CD4-positive, alpha-beta memory T cell (primary cell): Measurements from ENCODE around the gene RHBDL3. TPM values are rescaled to one million over a fixed set of nuclear protein-coding genes. Genes with fewer than 3 reads are reported as not detected.

ENCODE experiments used
- CTCF ChIA-PET: fragments of 350-600 bp; sonication (Branson Sonifier 250); formaldehyde crosslinking; loops from one replicate; lab custom pipeline; 2021; ENCODE audit warnings: inconsistent platforms; ENCODE audit not compliant: partially characterized antibody; lab: Charles Lee
- POLR2A ChIA-PET: fragments of 350-600 bp; sonication (Branson Sonifier 250); formaldehyde crosslinking; loops from one replicate; lab custom pipeline; 2021; ENCODE audit not compliant: partially characterized antibody; lab: Charles Lee
- DNase-seq, 5 donors: peaks; one replicate each; pipeline versions ENCODE4 v3.0.0 to v3.0.0-alpha.2; 2020 to 2022; ENCODE audit warnings: mixed read lengths in 1 of 5
- H3K27ac ChIP-seq: one replicate; pipeline ENCODE4 v1.7.0; 2013; ENCODE audit warnings: low read depth, low read length
- H3K27me3 ChIP-seq: 2 replicates; pipeline ENCODE4 v1.7.0; 2013; ENCODE audit warnings: mild to moderate bottlenecking, low read length, moderate library complexity; ENCODE audit not compliant: insufficient read depth
- H3K36me3 ChIP-seq: 2 replicates; pipeline ENCODE4 v1.7.0; 2013; ENCODE audit warnings: mild to moderate bottlenecking, low read length, moderate library complexity; ENCODE audit not compliant: insufficient read depth
- H3K4me1 ChIP-seq: 2 replicates; pipeline ENCODE4 v1.7.0; 2013; ENCODE audit warnings: mild to moderate bottlenecking, low read length, moderate library complexity; ENCODE audit not compliant: insufficient read depth
- H3K4me3 ChIP-seq, 2 donors: one replicate each; pipeline ENCODE4 v1.7.0; 2013; ENCODE audit warnings: low read length in 2 of 2, mild to moderate bottlenecking in 1 of 2
- H3K9me3 ChIP-seq, 2 donors: one replicate each; pipeline ENCODE4 v1.7.0; 2013; ENCODE audit warnings: low read length in 2 of 2, control low read depth in 1 of 2; ENCODE audit not compliant: control insufficient read depth in 1 of 2
- H3K27ac Mint-ChIP-seq, 7 donors: one replicate each; pipeline ENCODE4 v1.8.0; 2020 to 2021; ENCODE audit warnings: mixed read lengths in 7 of 7, mild to moderate bottlenecking in 6 of 7, inconsistent platforms in 3 of 7, moderate library complexity in 3 of 7
- H3K27me3 Mint-ChIP-seq, 2 donors: one replicate each; pipeline ENCODE4 v1.8.0; 2020 to 2021; ENCODE audit warnings: mixed read lengths in 2 of 2
- H3K36me3 Mint-ChIP-seq, 2 donors: one replicate each; pipeline ENCODE4 v1.8.0; 2020 to 2021; ENCODE audit warnings: mixed read lengths in 2 of 2, inconsistent platforms in 1 of 2, mild to moderate bottlenecking in 1 of 2
- H3K4me1 Mint-ChIP-seq, 4 donors: one replicate each; pipeline ENCODE4 v1.8.0; 2020 to 2021; ENCODE audit warnings: mixed read lengths in 4 of 4, mild to moderate bottlenecking in 1 of 4
- H3K4me3 Mint-ChIP-seq, 8 donors: one replicate each; pipeline ENCODE4 v1.8.0; 2020 to 2021; ENCODE audit warnings: mixed read lengths in 8 of 8, mild to moderate bottlenecking in 7 of 8, moderate library complexity in 6 of 8, inconsistent platforms in 3 of 8
- H3K9me3 Mint-ChIP-seq, 8 donors: one replicate each; pipeline ENCODE4 v1.8.0; 2020 to 2021; ENCODE audit warnings: mixed read lengths in 8 of 8, mild to moderate bottlenecking in 5 of 8, inconsistent platforms in 3 of 8, moderate library complexity in 1 of 8
- intact Hi-C: fragments of 100-400 bp; cut with micrococcal nuclease; formaldehyde crosslinking; loops from one replicate; pipeline ENCODE4 v1.15.1; 2023
- polyA plus RNA-seq, 2 donors: library from polyadenylated mRNA; unstranded; fragments of 300-500 nt; fragmentation: Illumina TruSeq; gene quantifications; one replicate each; pipeline ENCODE4 v1.2.3, GENCODE V29; 2021
- total RNA-seq, 2 experiments: library from RNA; stranded (reverse); gene quantifications; one replicate each; pipeline ENCODE4 v1.2.3, GENCODE V29; 2021

RHBDL3 gene
- total and polyA plus RNA-seq, 4 experiments from 2014 or later = not detected

DNA sequence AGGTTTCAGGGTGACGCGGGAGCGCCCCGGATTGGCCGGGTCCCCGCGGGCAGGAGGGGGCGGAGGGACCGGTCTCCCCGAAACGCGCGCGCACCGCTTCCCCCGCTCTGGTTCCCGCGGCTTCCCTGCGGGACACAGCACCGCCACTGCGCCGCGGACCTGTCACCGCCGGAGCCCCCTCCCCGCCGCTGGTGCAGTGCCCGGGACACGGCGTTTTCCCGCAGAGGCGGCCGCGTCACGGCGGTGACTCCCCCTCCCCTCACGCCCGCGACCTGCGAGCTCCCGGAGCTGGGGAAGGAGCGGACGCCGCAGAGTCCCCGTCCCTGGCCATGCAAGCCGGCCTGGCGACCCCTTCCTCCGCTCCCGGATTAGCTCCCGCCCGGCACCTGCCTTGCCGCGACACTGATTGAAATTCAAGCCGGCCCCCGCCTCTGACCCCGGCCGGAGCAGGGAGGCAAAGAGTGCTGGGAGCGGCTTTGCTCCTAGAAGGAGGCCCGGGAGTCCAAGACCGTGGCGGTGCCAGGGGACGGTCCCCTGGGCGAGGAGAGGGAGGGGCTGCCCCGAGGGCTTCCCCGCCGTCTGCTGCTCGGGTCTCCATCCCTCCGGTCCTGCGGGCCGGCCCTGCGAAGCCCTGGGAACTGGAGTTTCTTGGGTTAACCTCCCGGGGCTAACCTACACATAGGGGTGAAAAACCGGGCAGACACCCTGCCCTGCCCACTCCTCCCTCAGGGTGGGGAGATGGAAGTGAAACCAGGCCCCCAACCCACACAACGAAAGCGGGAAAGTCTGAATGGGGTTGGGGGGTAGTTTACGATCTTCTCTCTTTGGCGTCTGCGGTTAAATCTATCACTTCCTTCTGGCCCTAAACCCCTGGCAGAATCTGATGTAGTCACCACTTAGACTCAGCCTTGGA lies 1.0 kb downstream of the RHBDL3 start:
- peaks cover 41 to 43% of the 10 kb centered on the region in 2 donors for H3K27me3 Mint-ChIP-seq
- intact Hi-C loops = no loop called here

DNA sequence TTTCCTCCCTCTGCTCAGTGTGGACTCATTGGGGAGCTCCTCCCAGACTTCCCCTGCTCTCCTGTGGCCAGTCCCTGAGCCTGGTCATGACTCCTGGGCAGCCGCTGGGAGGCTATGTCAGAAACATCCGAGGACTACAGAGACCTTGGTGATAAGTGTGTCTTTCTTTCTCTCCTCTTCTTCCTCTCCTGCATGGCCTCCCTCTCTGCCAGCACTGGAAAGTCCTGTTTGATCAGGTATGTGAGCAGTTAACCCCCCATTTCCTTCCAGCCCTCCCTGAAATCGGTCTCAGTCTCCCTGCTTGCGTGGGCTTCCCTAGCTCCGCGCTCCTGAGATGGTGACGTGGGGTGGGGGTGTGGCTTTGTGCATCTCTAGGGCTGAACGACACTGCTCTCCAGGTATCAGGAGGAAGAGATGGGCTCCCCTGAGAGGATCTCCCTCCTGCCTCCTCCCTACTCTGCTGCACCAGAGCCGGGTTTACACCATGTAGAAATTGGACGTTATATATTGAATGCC lies 2.1 kb downstream of the RHBDL3 start:
- Mint-ChIP-seq H3K27me3 (peaks cover 39 to 43% of the 10 kb centered on the region in 2 donors), H3K4me3 (peak overlapping the region; percentile 67 to 91 (median 80)), H3K9me3 (peaks cover 0 to 1% (median 0%) of the 10 kb centered on the region in 8 donors), H3K4me1 (peaks cover 11 to 27% (median 14%) of the 10 kb centered on the region in 4 donors), H3K27ac (peak overlapping the region in 3 of 7 donors; percentile 13 to 65 (median 28)), H3K36me3 (peaks cover 0 to 1% of the 10 kb centered on the region in 2 donors)
- intact Hi-C loops = no loop called here
- H3K4me1 ChIP-seq = peaks cover 21% of the 10 kb centered on the region
- no peak overlapping the region for H3K27ac ChIP-seq
- H3K36me3 ChIP-seq = no peaks in the 10 kb centered on the region
- H3K27me3 ChIP-seq = peaks cover 22% of the 10 kb centered on the region
- H3K9me3 ChIP-seq = no peaks in the 10 kb centered on the region
- ChIA-PET CTCF (no interaction called here), POLR2A (no interaction called here)
- peak in 3 of 5 donors; percentile 8 to 43 (median 11) for DNase-seq
- H3K4me3 ChIP-seq = peak overlapping the region in 1 of 2 donors; percentile 23

More for the DNA sequence above, 1.0 kb downstream of the RHBDL3 start:
- Mint-ChIP-seq H3K36me3 (peaks cover 0 to 1% of the 10 kb centered on the region in 2 donors), H3K27ac (peak overlapping the region in 4 of 7 donors; percentile 52 to 78 (median 62)), H3K4me1 (peaks cover 11 to 27% (median 14%) of the 10 kb centered on the region in 4 donors), H3K4me3 (peak overlapping the region; percentile 79 to 95 (median 84)), H3K9me3 (peaks cover 0 to 1% (median 0%) of the 10 kb centered on the region in 8 donors)
- peak overlapping the region in 1 of 2 donors; percentile 47 for H3K4me3 ChIP-seq
- ChIA-PET POLR2A (no interaction called here), CTCF (no interaction called here)
- no peaks in the 10 kb centered on the region for H3K36me3 ChIP-seq
- peak in 2 of 5 donors; percentile 10 to 16 for DNase-seq
- H3K9me3 ChIP-seq = no peaks in the 10 kb centered on the region
- H3K27ac ChIP-seq = no peak overlapping the region
- peaks cover 22% of the 10 kb centered on the region for H3K27me3 ChIP-seq
- H3K4me1 ChIP-seq = peaks cover 21% of the 10 kb centered on the region

DNA sequence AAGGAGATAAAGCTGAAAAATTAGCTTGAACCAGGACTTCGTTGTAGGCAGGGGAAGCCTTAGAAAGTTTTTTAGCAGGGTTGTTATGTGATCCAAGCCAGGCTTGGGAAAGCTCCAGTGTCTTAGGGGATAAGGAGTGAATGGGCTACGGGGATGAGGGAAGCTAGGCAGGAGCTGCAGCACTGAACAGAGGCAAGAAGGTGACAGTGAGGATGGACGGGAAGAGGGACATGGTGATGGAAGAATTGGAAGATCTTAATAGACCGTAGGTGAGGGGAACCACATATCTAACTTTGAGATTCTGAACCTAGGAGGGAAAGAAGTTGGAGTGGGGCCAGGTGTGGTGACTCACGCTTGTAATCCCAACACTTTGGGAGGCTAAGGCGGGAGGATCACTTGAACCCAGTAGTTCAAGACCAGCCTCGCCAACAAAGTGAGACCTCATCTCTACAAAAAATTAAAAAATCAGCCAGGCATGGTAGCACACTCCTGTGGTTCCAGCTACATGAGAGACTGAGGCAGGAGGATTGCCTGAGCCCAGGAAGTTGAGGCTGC lies 3.2 kb downstream of the RHBDL3 start:
- Histone ChIP-seq H3K4me1 (peaks cover 21% of the 10 kb centered on the region), H3K27me3 (peaks cover 22% of the 10 kb centered on the region), H3K36me3 (no peaks in the 10 kb centered on the region), H3K4me3 (no peak overlapping the region), H3K27ac (no peak overlapping the region), H3K9me3 (no peaks in the 10 kb centered on the region)
- DNase-seq = no peak
- Mint-ChIP-seq H3K9me3 (peaks cover 0 to 1% (median 0%) of the 10 kb centered on the region in 8 donors), H3K27me3 (peaks cover 33 to 42% of the 10 kb centered on the region in 2 donors), H3K27ac (no peak overlapping the region), H3K4me1 (peaks cover 11 to 27% (median 14%) of the 10 kb centered on the region in 4 donors), H3K4me3 (peak overlapping the region in 4 of 8 donors; percentile 4 to 35 (median 14)), H3K36me3 (peaks cover 0 to 1% of the 10 kb centered on the region in 2 donors)
- POLR2A ChIA-PET = no interaction called here
- CTCF ChIA-PET = no interaction called here
- intact Hi-C loops = no loop called here

DNA sequence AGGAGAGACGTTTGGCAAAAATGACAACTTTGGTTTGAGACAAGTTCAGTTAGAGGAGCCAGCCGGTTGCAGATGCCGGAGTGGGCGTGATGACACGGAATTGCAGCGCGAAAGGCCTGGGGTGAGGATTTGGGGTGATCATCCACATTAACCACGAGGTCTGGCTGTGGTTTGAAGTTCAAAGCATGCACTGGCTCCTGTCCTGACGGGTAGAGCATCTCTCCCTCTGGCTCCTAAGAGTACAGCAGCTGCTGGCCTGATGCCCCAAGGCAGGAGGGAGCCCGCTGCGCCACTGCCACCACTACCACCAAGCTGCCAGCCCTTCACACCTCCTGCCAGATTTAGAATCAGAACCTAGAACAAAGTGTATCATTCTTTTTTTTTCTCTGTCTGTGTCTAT lies 3.7 kb downstream of the RHBDL3 start:
- Histone ChIP-seq H3K4me3 (no peak overlapping the region), H3K36me3 (no peaks in the 10 kb centered on the region), H3K27me3 (peaks cover 22% of the 10 kb centered on the region), H3K4me1 (peaks cover 21% of the 10 kb centered on the region), H3K9me3 (no peaks in the 10 kb centered on the region), H3K27ac (no peak overlapping the region)
- CTCF ChIA-PET = no interaction called here
- no peak overlapping the region for H3K27ac Mint-ChIP-seq
- POLR2A ChIA-PET = no interaction called here
- DNase-seq = no peak
- intact Hi-C loops = no loop called here
- no peak overlapping the region for H3K4me3 Mint-ChIP-seq
- peaks cover 0 to 1% (median 0%) of the 10 kb centered on the region in 8 donors for H3K9me3 Mint-ChIP-seq
- H3K36me3 Mint-ChIP-seq = peaks cover 0 to 1% of the 10 kb centered on the region in 2 donors
- H3K4me1 Mint-ChIP-seq = peaks cover 11 to 23% (median 14%) of the 10 kb centered on the region in 4 donors
- peaks cover 32 to 36% of the 10 kb centered on the region in 2 donors for H3K27me3 Mint-ChIP-seq

DNA sequence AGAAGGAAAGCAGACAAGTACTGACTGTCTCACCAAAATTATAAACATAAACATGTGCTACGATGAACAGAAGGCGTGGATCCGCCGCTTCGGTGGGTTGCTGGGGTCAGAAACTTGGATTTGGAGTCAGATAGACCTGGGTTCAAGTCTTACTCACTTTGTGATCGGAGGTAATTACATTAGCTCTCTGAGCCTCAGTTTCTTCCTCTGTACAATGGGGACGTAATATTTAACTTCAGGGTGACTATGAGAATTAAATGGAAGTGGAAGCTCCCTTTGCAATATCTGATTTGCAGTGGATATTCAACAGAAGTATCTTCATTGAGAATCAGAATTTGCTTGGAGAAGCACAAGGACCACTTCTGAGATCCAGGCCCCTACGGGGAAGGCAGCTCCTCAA lies 6.2 kb downstream of the RHBDL3 start:
- ChIA-PET CTCF (no interaction called here), POLR2A (no interaction called here)
- Mint-ChIP-seq H3K27me3 (peaks cover 23 to 30% of the 10 kb centered on the region in 2 donors), H3K36me3 (no peaks in the 10 kb centered on the region), H3K4me1 (peaks cover 6 to 13% (median 10%) of the 10 kb centered on the region in 4 donors), H3K27ac (no peak overlapping the region), H3K4me3 (no peak overlapping the region), H3K9me3 (peaks cover 0 to 1% (median 0%) of the 10 kb centered on the region in 8 donors)
- Histone ChIP-seq H3K4me1 (peaks cover 14% of the 10 kb centered on the region), H3K27ac (no peak overlapping the region), H3K27me3 (peaks cover 21% of the 10 kb centered on the region), H3K36me3 (no peaks in the 10 kb centered on the region), H3K4me3 (no peak overlapping the region), H3K9me3 (no peaks in the 10 kb centered on the region)
- DNase-seq = no peak
- intact Hi-C loops = no loop called here

DNA sequence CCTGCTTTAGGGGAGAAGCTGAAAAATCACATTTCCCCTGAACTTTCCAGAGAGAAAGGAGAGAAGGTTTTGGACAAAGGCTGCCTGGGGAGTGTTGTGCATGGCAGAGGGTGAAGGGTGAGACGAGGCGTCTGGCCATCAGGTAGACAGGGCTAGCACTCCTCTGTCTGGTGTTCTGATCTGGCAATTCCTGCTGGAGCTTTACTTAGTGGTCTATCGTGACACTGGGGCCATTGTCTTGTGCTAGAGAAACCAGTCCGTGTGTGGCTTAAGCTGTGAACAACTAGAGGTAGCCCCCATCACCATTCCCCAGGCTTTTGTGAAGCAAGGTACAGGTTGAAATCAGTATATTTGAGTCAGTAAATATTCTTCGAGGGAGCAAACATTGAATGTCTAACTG lies 8.5 kb downstream of the RHBDL3 start:
- Mint-ChIP-seq H3K36me3 (no peaks in the 10 kb centered on the region), H3K27me3 (peaks cover 6 to 17% of the 10 kb centered on the region in 2 donors), H3K27ac (no peak overlapping the region), H3K9me3 (peaks cover 0 to 1% (median 0%) of the 10 kb centered on the region in 8 donors), H3K4me1 (no peaks in the 10 kb centered on the region), H3K4me3 (no peak overlapping the region)
- H3K4me3 ChIP-seq = no peak overlapping the region
- H3K27me3 ChIP-seq = peaks cover 3% of the 10 kb centered on the region
- H3K4me1 ChIP-seq = no peaks in the 10 kb centered on the region
- intact Hi-C loops = no loop called here
- POLR2A ChIA-PET = no interaction called here
- no peak for DNase-seq
- H3K27ac ChIP-seq = no peak overlapping the region
- H3K36me3 ChIP-seq = no peaks in the 10 kb centered on the region
- CTCF ChIA-PET = no interaction called here
- no peaks in the 10 kb centered on the region for H3K9me3 ChIP-seq

DNA sequence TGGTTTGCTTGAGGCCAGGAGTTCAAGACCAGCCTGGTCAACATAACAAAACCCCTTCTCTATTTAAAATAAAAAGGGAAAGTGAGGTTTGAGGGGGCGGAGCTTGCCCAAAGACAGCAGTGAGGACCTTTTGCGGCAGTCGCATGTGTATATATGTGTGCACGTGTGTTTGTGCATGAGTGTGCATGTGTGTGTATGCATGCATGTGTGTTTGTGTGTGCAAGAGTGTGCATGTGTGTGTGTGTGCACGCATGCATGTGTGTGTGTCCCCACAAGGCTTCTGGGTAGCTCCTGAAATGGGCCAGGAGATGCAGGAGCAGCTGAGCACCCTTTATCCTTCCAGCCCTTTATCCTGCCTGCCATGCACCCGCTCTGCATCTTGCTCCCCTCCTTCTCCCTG lies 9.0 kb downstream of the RHBDL3 start:
- intact Hi-C loops = no loop called here
- Histone ChIP-seq H3K9me3 (no peaks in the 10 kb centered on the region), H3K27ac (no peak overlapping the region), H3K4me1 (no peaks in the 10 kb centered on the region), H3K4me3 (no peak overlapping the region), H3K36me3 (no peaks in the 10 kb centered on the region), H3K27me3 (peaks cover 3% of the 10 kb centered on the region)
- Mint-ChIP-seq H3K36me3 (no peaks in the 10 kb centered on the region), H3K4me3 (no peak overlapping the region), H3K27ac (no peak overlapping the region), H3K4me1 (no peaks in the 10 kb centered on the region), H3K9me3 (no peaks in the 10 kb centered on the region), H3K27me3 (peaks cover 3 to 17% of the 10 kb centered on the region in 2 donors)
- CTCF ChIA-PET = no interaction called here
- POLR2A ChIA-PET = no interaction called here
- no peak for DNase-seq
